ENCODE measurements around the gene ABCA2. TPM values are rescaled to one million over a fixed set of nuclear protein-coding genes. Genes with fewer than 3 reads are reported as not detected.

The ABCA2 gene
- total and polyA plus RNA-seq, 9 of the 15 experiments (the other 6 are each of a cell fraction or from before 2014, with no cell fraction given): 0.69 to 16.3 (median 6.1) TPM; not detected in 2

GRCh38 chr9:137027369-137028262, at the start of gene ABCA2 (continued):
- TF ChIP-seq AFF1 (IDR thresholded peaks at IDR 0.05; ENCODE audit: low read depth in 1 of 2, partially characterized antibody in 2 of 2): no peak
- TF ChIP-seq PHF8 (IDR thresholded peaks at IDR 0.05; ENCODE audit: borderline replicate concordance, low read length): peak; percentile 53; the same call in 1 of the 2 replicates
- no peak for TF ChIP-seq ZNF3 (CRISPR knock-in tag; IDR thresholded peaks at IDR 0.05)
- no peak for TF ChIP-seq FOXM1 (IDR thresholded peaks at IDR 0.05; ENCODE audit: low read depth)
- no peak for TF ChIP-seq FOXM1 (CRISPR knock-in tag; IDR thresholded peaks at IDR 0.05; ENCODE audit: low read depth)
- 0 out of 2 replicates have a peak, but pooled peaks have one; percentile 37 for TF ChIP-seq KDM2B (CRISPR knock-in tag; IDR thresholded peaks at IDR 0.05)
- TF ChIP-seq TRIM24 (IDR thresholded peaks at IDR 0.05): no peak
- no peak for TF ChIP-seq RNF219 (CRISPR knock-in tag; IDR thresholded peaks at IDR 0.05)
- TF ChIP-seq ZNF696 (CRISPR knock-in tag; conservative IDR thresholded peaks at IDR 0.05): no peak
- no peak for TF ChIP-seq BRD4 (IDR thresholded peaks at IDR 0.05)
- TF ChIP-seq ZNF282 (CRISPR knock-in tag; IDR thresholded peaks at IDR 0.05): no peak
- no peak for TF ChIP-seq TCF7L2 (IDR thresholded peaks at IDR 0.05; ENCODE audit: low read depth, low read length)
- no peak for TF ChIP-seq ZNF143 (CRISPR knock-in tag; IDR thresholded peaks at IDR 0.05)
- no peak for TF ChIP-seq NR1H2 (CRISPR knock-in tag; IDR thresholded peaks at IDR 0.05)
- no peak for TF ChIP-seq ZNF551 (CRISPR knock-in tag; IDR thresholded peaks at IDR 0.05)
- TF ChIP-seq KDM1A (IDR thresholded peaks at IDR 0.05): no peak
- TF ChIP-seq CHD2 (IDR thresholded peaks at IDR 0.05; ENCODE audit: low read depth, low read length): peak; percentile 46; the same call in 1 of the 2 replicates
- TF ChIP-seq HIVEP1 (CRISPR knock-in tag; IDR thresholded peaks at IDR 0.05): no peak
- TF ChIP-seq ZBTB33 (CRISPR knock-in tag; IDR thresholded peaks at IDR 0.05): no peak
